SU-DHL-6 (cell line): ENCODE results near the gene ARSA.

Source experiments
- H2AFZ ChIP-seq: fragments of 200-600 bp; sonication (generic); 2 replicates; pipeline ENCODE4 v1.6.1; 2014; ENCODE audit warnings: low read depth, mild to moderate bottlenecking, moderate library complexity, mixed read lengths, antibody characterized with exemption, low read length; ENCODE audit not compliant: severe bottlenecking
- H3F3A ChIP-seq: fragments of 200-600 bp; shearing (Covaris generic); 2 replicates; pipeline ENCODE4 v1.6.0; 2016; ENCODE audit warnings: antibody characterized with exemption, mild to moderate bottlenecking; ENCODE audit not compliant: insufficient read depth
- H3K27ac ChIP-seq: fragments of 200-600 bp; sonication (generic); 2 replicates; pipeline ENCODE4 v1.5.1; 2016; ENCODE audit warnings: low read depth, mild to moderate bottlenecking, low read length, moderate library complexity, mixed read lengths
- H3K27me3 ChIP-seq: fragments of 200-600 bp; sonication (generic), shearing (Covaris generic); 2 replicates; pipeline ENCODE4 v1.6.0; 2014; ENCODE audit warnings: mild to moderate bottlenecking, low read length
- H3K36me3 ChIP-seq: fragments of 200-600 bp; sonication (generic); 2 replicates; pipeline ENCODE4 v1.6.1; 2014; ENCODE audit warnings: mild to moderate bottlenecking, low read length, mixed read lengths
- H3K4me2 ChIP-seq: fragments of 300-600, 200-600 bp; shearing (Covaris generic), sonication (generic); 2 replicates; pipeline ENCODE4 v1.6.0; 2014; ENCODE audit warnings: low read length, low read depth, mild to moderate bottlenecking; ENCODE audit not compliant: poor library complexity, severe bottlenecking
- H3K4me3 ChIP-seq: fragments of 200-600 bp; sonication (generic); 2 replicates; pipeline ENCODE4 v1.5.1; 2014; ENCODE audit warnings: antibody characterized with exemption, low read length, mild to moderate bottlenecking, mixed read lengths; ENCODE audit not compliant: insufficient read depth, poor library complexity, severe bottlenecking
- H3K79me2 ChIP-seq: fragments of 200-600 bp; sonication (generic); 2 replicates; pipeline ENCODE4 v1.6.1; 2014; ENCODE audit warnings: mild to moderate bottlenecking, low read length, moderate library complexity; ENCODE audit not compliant: insufficient read depth
- H3K9ac ChIP-seq: fragments of 200-600 bp; sonication (generic); 2 replicates; pipeline ENCODE4 v1.7.0; 2014; ENCODE audit warnings: mild to moderate bottlenecking, low read length
- H3K9me2 ChIP-seq: fragments of 200-600 bp; sonication (generic); replicated peaks from 2 replicates; pipeline ENCODE4 v1.6.1; 2014; ENCODE audit warnings: low read length; ENCODE audit not compliant: insufficient read depth
- H3K9me3 ChIP-seq: fragments of 200-600 bp; sonication (generic); 2 replicates; pipeline ENCODE4 v1.6.1; 2014; ENCODE audit warnings: low read length, mixed read lengths; ENCODE audit not compliant: insufficient read depth
- H4K20me1 ChIP-seq: fragments of 200-600 bp; sonication (generic); 2 replicates; pipeline ENCODE4 v1.6.1; 2014; ENCODE audit warnings: low read depth, mild to moderate bottlenecking, antibody characterized with exemption, low read length, moderate library complexity, mixed read lengths
- EZH2phosphoT487 ChIP-seq: fragments of 200-600 bp; sonication (generic), shearing (Covaris generic); conservative IDR thresholded peaks from 2 replicates; pipeline ENCODE4 v1.6.1; 2018; ENCODE audit warnings: mild to moderate bottlenecking, antibody characterized with exemption, low read length, moderate library complexity, mixed read lengths
- TF ChIP-seq, protein P1 (sequence below): fragments of 200-600 bp; sonication (generic); IDR thresholded peaks from one replicate; pipeline ENCODE4 v1.5.1; 2017; ENCODE audit warnings: antibody characterized with exemption, mild to moderate bottlenecking, low read length, moderate library complexity; ENCODE audit not compliant: insufficient read depth, poor library complexity, severe bottlenecking

The ARSA gene

DNA sequence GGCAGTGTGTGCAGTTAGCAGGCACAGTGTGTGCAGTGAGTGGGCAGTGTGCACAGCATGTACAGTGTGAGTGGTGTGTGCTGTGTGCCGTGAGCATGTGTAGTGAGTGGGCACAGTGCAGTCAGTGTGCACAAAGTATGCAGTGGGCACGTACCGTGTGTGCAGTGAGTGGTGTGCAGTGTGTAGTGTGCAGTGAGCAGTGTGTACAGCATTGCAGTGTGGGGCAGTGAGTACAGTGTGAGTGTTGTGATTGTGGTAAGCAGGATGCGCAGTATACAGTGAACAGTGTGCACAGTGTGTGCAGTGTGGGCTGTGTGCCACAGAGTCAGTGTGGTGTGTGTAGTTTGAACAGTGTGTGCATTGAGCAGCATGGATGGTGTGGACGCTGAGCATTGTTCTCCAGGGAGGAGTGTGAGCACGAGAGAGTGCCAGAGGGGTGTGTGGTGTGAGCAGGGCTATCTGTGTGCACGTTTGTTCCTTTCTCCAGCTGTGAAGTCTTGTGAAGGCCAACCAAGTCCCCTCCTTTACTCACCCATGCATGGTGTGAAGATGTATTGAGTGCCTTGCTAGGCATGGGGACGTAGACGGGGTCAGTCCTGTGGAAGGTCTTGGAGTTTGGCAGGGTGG is 47.7 kb upstream of the ARSA start:
- no peak overlapping the region for H3K4me2 ChIP-seq
- H3F3A ChIP-seq, result no peaks in the 10 kb centered on the region
- H2AFZ ChIP-seq, result no peak overlapping the region
- no peak overlapping the region for H3K4me3 ChIP-seq
- H3K27me3 ChIP-seq, result no peaks in the 10 kb centered on the region; the same call in 1 of the 2 replicates
- no peaks in the 10 kb centered on the region for H3K9me3 ChIP-seq
- H3K27ac ChIP-seq, result no peak overlapping the region
- TF ChIP-seq, protein P1, sequence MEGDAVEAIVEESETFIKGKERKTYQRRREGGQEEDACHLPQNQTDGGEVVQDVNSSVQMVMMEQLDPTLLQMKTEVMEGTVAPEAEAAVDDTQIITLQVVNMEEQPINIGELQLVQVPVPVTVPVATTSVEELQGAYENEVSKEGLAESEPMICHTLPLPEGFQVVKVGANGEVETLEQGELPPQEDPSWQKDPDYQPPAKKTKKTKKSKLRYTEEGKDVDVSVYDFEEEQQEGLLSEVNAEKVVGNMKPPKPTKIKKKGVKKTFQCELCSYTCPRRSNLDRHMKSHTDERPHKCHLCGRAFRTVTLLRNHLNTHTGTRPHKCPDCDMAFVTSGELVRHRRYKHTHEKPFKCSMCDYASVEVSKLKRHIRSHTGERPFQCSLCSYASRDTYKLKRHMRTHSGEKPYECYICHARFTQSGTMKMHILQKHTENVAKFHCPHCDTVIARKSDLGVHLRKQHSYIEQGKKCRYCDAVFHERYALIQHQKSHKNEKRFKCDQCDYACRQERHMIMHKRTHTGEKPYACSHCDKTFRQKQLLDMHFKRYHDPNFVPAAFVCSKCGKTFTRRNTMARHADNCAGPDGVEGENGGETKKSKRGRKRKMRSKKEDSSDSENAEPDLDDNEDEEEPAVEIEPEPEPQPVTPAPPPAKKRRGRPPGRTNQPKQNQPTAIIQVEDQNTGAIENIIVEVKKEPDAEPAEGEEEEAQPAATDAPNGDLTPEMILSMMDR, result no peak
- H3K9ac ChIP-seq, result no peak overlapping the region
- H4K20me1 ChIP-seq, result no peaks in the 10 kb centered on the region
- no peaks in the 10 kb centered on the region for H3K9me2 ChIP-seq
- no peaks in the 10 kb centered on the region for H3K79me2 ChIP-seq
- no peaks in the 10 kb centered on the region for H3K36me3 ChIP-seq

- H4K20me1 ChIP-seq, result no peaks in the 10 kb centered on the region
- no peak overlapping the region for H2AFZ ChIP-seq
- H3K9ac ChIP-seq, result no peak overlapping the region
- H3K79me2 ChIP-seq, result no peaks in the 10 kb centered on the region
- H3K9me2 ChIP-seq, result no peaks in the 10 kb centered on the region
- H3K9me3 ChIP-seq, result no peaks in the 10 kb centered on the region
- no peak overlapping the region for H3K4me2 ChIP-seq
- no peaks in the 10 kb centered on the region for H3F3A ChIP-seq
- TF ChIP-seq EZH2phosphoT487, result no peak
- TF ChIP-seq, protein P1, result no peak
- no peaks in the 10 kb centered on the region; the same call in 1 of the 2 replicates for H3K27me3 ChIP-seq
- H3K27ac ChIP-seq, result no peak overlapping the region
- no peaks in the 10 kb centered on the region for H3K36me3 ChIP-seq
- H3K4me3 ChIP-seq, result no peak overlapping the region
Observed at GRCh38 chr22:50674606-50675552, 46.9 kb upstream of the ARSA start.

- H3K36me3 ChIP-seq, result no peaks in the 10 kb centered on the region
- H3K4me2 ChIP-seq, result no peak overlapping the region
- H3K27ac ChIP-seq, result no peak overlapping the region
- H3K9me3 ChIP-seq, result no peaks in the 10 kb centered on the region
- H3F3A ChIP-seq, result no peaks in the 10 kb centered on the region
- H3K9me2 ChIP-seq, result no peaks in the 10 kb centered on the region
- no peak overlapping the region for H2AFZ ChIP-seq
- H3K27me3 ChIP-seq, result no peaks in the 10 kb centered on the region; the same call in 1 of the 2 replicates
- no peaks in the 10 kb centered on the region for H3K79me2 ChIP-seq
- no peak for TF ChIP-seq EZH2phosphoT487
- TF ChIP-seq, protein P1, result no peak
- no peak overlapping the region for H3K9ac ChIP-seq
- no peak overlapping the region for H3K4me3 ChIP-seq
- H4K20me1 ChIP-seq, result no peaks in the 10 kb centered on the region
Observed at GRCh38 chr22:50674130-50674500, 46.2 kb upstream of the ARSA start.
